Endothelial cell of umbilical vein (primary cell): Measurements from ENCODE around the gene GJB3. TPM values are rescaled to one million over a fixed set of nuclear protein-coding genes. Genes with fewer than 3 reads are reported as not detected.

ENCODE experiments used
- BruUV-seq: library from RNA; stranded (reverse); fragments of 400-500 nt; replicated peaks from 2 replicates; lab custom pipeline; 2021; lab: Mats Ljungman, UMichigan
- CTCF ChIA-PET: fragments of 300-600, 350-600 bp; sonication (Branson Sonifier 250); formaldehyde crosslinking; loops from one replicate; lab custom pipeline; 2021; ENCODE audit warnings: antibody characterized with exemption, inconsistent platforms; lab: Charles Lee
- POLR2A ChIA-PET: fragments of 300-600, 350-600 bp; sonication (Branson Sonifier 250); formaldehyde crosslinking; loops from one replicate; lab custom pipeline; 2021; ENCODE audit warnings: antibody characterized with exemption, inconsistent platforms; lab: Charles Lee
- DNase-seq: peaks from one replicate; pipeline ENCODE4 v3.0.0-alpha.2; 2011; ENCODE audit warnings: low read depth, low spot score
- FAIRE-seq: peaks from 2 replicates; lab custom pipeline; 2011; peaks lifted over from hg19 to GRCh38; lab: Jason Lieb, UNC
- H2AFZ ChIP-seq: 2 replicates; pipeline ENCODE4 v1.6.0; 2012; ENCODE audit warnings: low read depth, low read length, control low read depth, inconsistent platforms
- H3K27ac ChIP-seq: 2 replicates; pipeline ENCODE4 v1.5.1; 2011; ENCODE audit warnings: low read depth, mild to moderate bottlenecking, control low read depth, low read length, moderate library complexity; ENCODE audit not compliant: insufficient read depth
- H3K27me3 ChIP-seq, 2 experiments: 2 replicates each; pipeline versions ENCODE4 v1.6.0 to v1.6.1; 2011; ENCODE audit warnings: low read length in 2 of 2, mixed read lengths in 1 of 2; ENCODE audit not compliant: control insufficient read depth in 2 of 2, insufficient read depth in 2 of 2
- H3K36me3 ChIP-seq, 2 experiments: 2 replicates in 1 of 2; 3 replicates in 1 of 2; pipeline ENCODE4 v1.5.1; 2011; ENCODE audit warnings: low read length in 2 of 2, mild to moderate bottlenecking in 1 of 2, moderate library complexity in 1 of 2; ENCODE audit not compliant: control insufficient read depth in 2 of 2, insufficient read depth in 2 of 2; ENCODE audit errors: extremely low read depth in 1 of 2
- H3K4me1 ChIP-seq: 3 replicates; pipeline ENCODE4 v1.5.1; 2011; ENCODE audit warnings: mild to moderate bottlenecking, low read length; ENCODE audit not compliant: control insufficient read depth, insufficient read depth; ENCODE audit errors: extremely low read depth
- H3K4me2 ChIP-seq: 2 replicates; pipeline ENCODE4 v1.6.1; 2011; ENCODE audit warnings: low read length, control low read depth, mixed read lengths; ENCODE audit not compliant: insufficient read depth
- H3K4me3 ChIP-seq, 3 experiments: fragments of 200-600 bp in 1 of 3; sonication (generic), shearing (Covaris generic) in 1 of 3; replicated peaks in 1 of 3; 2 replicates each; pipeline ENCODE4 v1.5.1; 2011 to 2016; ENCODE audit warnings: control low read depth in 3 of 3, low read length in 3 of 3, mild to moderate bottlenecking in 2 of 3, inconsistent platforms in 1 of 3, low read depth in 1 of 3, moderate library complexity in 1 of 3; ENCODE audit not compliant: insufficient read depth in 1 of 3
- H3K79me2 ChIP-seq: 2 replicates; pipeline ENCODE4 v1.6.0; 2012; ENCODE audit warnings: low read length, inconsistent platforms; ENCODE audit not compliant: control insufficient read depth, insufficient read depth
- H3K9ac ChIP-seq: replicated peaks from 2 replicates; pipeline ENCODE3; 2011; ENCODE audit warnings: low read length, control low read depth; ENCODE audit not compliant: insufficient read depth; ENCODE audit errors: extremely low read depth
- H3K9me1 ChIP-seq: replicated peaks from 3 replicates; pipeline ENCODE4 v1.6.0; 2011; ENCODE audit warnings: mild to moderate bottlenecking, low read length; ENCODE audit not compliant: control insufficient read depth, insufficient read depth; ENCODE audit errors: extremely low read depth
- H3K9me3 ChIP-seq: replicated peaks from 2 replicates; pipeline ENCODE4 v1.5.1; 2012; ENCODE audit warnings: low read length, inconsistent platforms; ENCODE audit not compliant: control insufficient read depth, insufficient read depth
- H4K20me1 ChIP-seq: replicated peaks from 2 replicates; pipeline ENCODE3; 2011; ENCODE audit warnings: mild to moderate bottlenecking, low read length; ENCODE audit not compliant: control insufficient read depth, insufficient read depth; ENCODE audit errors: extremely low read depth
- CTCF ChIP-seq, 2 donors: IDR thresholded peaks; 1 replicate in 1 of 2; 2 replicates in 1 of 2; pipeline ENCODE4 v1.5.1; 2011; ENCODE audit warnings: low read length in 2 of 2, mild to moderate bottlenecking in 2 of 2, moderate library complexity in 2 of 2, control low read depth in 1 of 2, inconsistent platforms in 1 of 2, low read depth in 1 of 2; ENCODE audit not compliant: insufficient read depth in 1 of 2; ENCODE audit errors: extremely low read depth in 1 of 2
- EZH2 ChIP-seq: IDR thresholded peaks from 2 replicates; pipeline ENCODE4 v1.6.1; 2012; ENCODE audit warnings: borderline replicate concordance, low read depth, mild to moderate bottlenecking, moderate library complexity, low read length, inconsistent platforms; ENCODE audit not compliant: severe bottlenecking
- FOS ChIP-seq: IDR thresholded peaks from 2 replicates; pipeline ENCODE4 v1.6.1; 2011; ENCODE audit warnings: mild to moderate bottlenecking, low read length, moderate library complexity, borderline replicate concordance; ENCODE audit not compliant: insufficient read depth
- JUN ChIP-seq: IDR thresholded peaks from 2 replicates; pipeline ENCODE4 v1.6.1; 2011; ENCODE audit warnings: borderline replicate concordance, low read depth; ENCODE audit not compliant: insufficient read length, insufficient read depth
- MAX ChIP-seq: IDR thresholded peaks from 2 replicates; pipeline ENCODE4 v1.6.1; 2011; ENCODE audit not compliant: insufficient read depth, insufficient read length
- MYC ChIP-seq: IDR thresholded peaks from one replicate; pipeline ENCODE4 v1.6.1; 2011; ENCODE audit warnings: mild to moderate bottlenecking, low read depth, low read length
- POLR2A ChIP-seq: IDR thresholded peaks from 2 replicates; pipeline ENCODE4 v1.6.1; 2012; ENCODE audit warnings: low read depth, mild to moderate bottlenecking, control low read depth, low read length
- dilution Hi-C: fragments of 300-500 bp; cut with MboI; formaldehyde crosslinking; loops from one replicate; pipeline ENCODE4 v1.15.0; 2019; ENCODE audit warnings: low sequenced_read_pairs; ENCODE audit not compliant: extremely low pct_ligation_motif_present
- intact Hi-C: fragments of 100-400 bp; cut with micrococcal nuclease; formaldehyde crosslinking; loops from one replicate; pipeline ENCODE4 v1.10.0; 2022
- polyA plus RNA-seq, 4 experiments: library from polyadenylated mRNA; depleted of rRNA in 3 of 4; stranded (reverse) in 3 of 4; unstranded in 1 of 4; fragments of >200 nt; gene quantifications; 2 replicates each; pipeline versions ENCODE4 v1.2.1 to v1.2.3, GENCODE V29; 2011 to 2012; ENCODE audit warnings: missing spikeins in 1 of 4
- total RNA-seq: library from RNA; stranded (reverse); gene quantifications from 2 replicates; pipeline ENCODE4 v1.2.3, GENCODE V29; 2021

The GJB3 gene
- total and polyA plus RNA-seq, 2 donors (not counting 3 experiments of a cell fraction or from before 2014, with no cell fraction given), result not detected

GRCh38 chr1:34794790-34795180, 13.8 kb downstream of the GJB3 start:
- H3K4me1 ChIP-seq, result no peaks in the 10 kb centered on the region
- no peak overlapping the region for H3K4me2 ChIP-seq
- FAIRE-seq (no peak), DNase-seq (no peak)
- dilution Hi-C loops (no loop called here), intact Hi-C loops (no loop called here)
- TF ChIP-seq EZH2 (no peak), POLR2A (no peak), MYC (no peak), CTCF (IDR thresholded peaks at IDR 0.05; ENCODE audit: extremely low read depth in 1 of 2, insufficient read depth in 1 of 2, low read depth in 1 of 2, low read length in 2 of 2) (no peak), MAX (no peak), JUN (no peak), FOS (no peak)
- H2AFZ ChIP-seq, result no peak overlapping the region
- H3K27ac ChIP-seq, result no peak overlapping the region
- POLR2A ChIA-PET, result no interaction called here
- no peaks in the 10 kb centered on the region for H3K79me2 ChIP-seq
- H3K36me3 ChIP-seq, result peaks cover 0 to 15% of the 10 kb centered on the region in 2 experiments
- CTCF ChIA-PET, result interaction anchor here (0.6 kb wide), 1 partner anchor 8 kb away, joined by 3 read pairs; no protein-coding TSS in a partner anchor
- peak overlapping the region in 1 of 3 experiments; percentile 52 for H3K4me3 ChIP-seq
- no peaks in the 10 kb centered on the region for H4K20me1 ChIP-seq
- peaks cover 36% of the 10 kb centered on the region in 2 experiments for H3K27me3 ChIP-seq
- no peaks in the 10 kb centered on the region for H3K9me3 ChIP-seq
- BruUV-seq, result no TSS peak
- H3K9ac ChIP-seq, result no peak overlapping the region
- no peaks in the 10 kb centered on the region for H3K9me1 ChIP-seq
